Esophagus muscularis mucosa (tissue), 4 donors: Measurements from ENCODE around the gene KLHL4. TPM values are rescaled to one million over a fixed set of nuclear protein-coding genes. Genes with fewer than 3 reads are reported as not detected.
"Not testable (repeated sequence)": the region's sequence is repeated elsewhere in the genome, so short reads cannot be mapped to it uniquely, and the experiment has no call there.

Experiments used
- DNase-seq: peaks from one replicate; pipeline ENCODE4 v3.0.0-alpha.2; 2017; ENCODE audit errors: extremely low spot score
- H3K27ac ChIP-seq, 4 donors: fragments of 200-600 bp; sonication (generic); replicated peaks in 1 of 4; 1 replicate in 3 of 4; 2 replicates in 1 of 4; pipeline ENCODE4 v1.5.1; 2016 to 2019; ENCODE audit warnings: mild to moderate bottlenecking in 1 of 4
- H3K27me3 ChIP-seq, 4 donors: fragments of 200-600 bp; sonication (generic); one replicate each; pipeline versions ENCODE4 v1.5.1 to v1.6.0; 2016 to 2019
- H3K36me3 ChIP-seq, 4 donors: fragments of 200-600 bp; sonication (generic); one replicate each; pipeline ENCODE4 v1.5.1; 2016 to 2019
- H3K4me1 ChIP-seq, 4 donors: fragments of 200-600 bp; sonication (generic); one replicate each; pipeline ENCODE4 v1.5.1; 2016 to 2019
- H3K4me3 ChIP-seq, 4 donors: fragments of 200-600 bp; sonication (generic); 1 replicate in 2 of 4; 2 replicates in 2 of 4; pipeline ENCODE4 v1.5.1; 2016 to 2019; ENCODE audit warnings: mild to moderate bottlenecking in 4 of 4, moderate library complexity in 1 of 4
- H3K9me3 ChIP-seq, 4 donors: fragments of 200-600 bp; sonication (generic); 1 replicate in 3 of 4; 2 replicates in 1 of 4; pipeline ENCODE4 v1.5.1; 2016 to 2019
- EP300 ChIP-seq: sonication (generic); formaldehyde crosslinking; IDR thresholded peaks from one replicate; pipeline ENCODE4 v1.6.1; 2017; ENCODE audit warnings: antibody characterized with exemption
- POLR2A ChIP-seq: fragments of 450-650 bp; IDR thresholded peaks from one replicate; pipeline ENCODE4 v1.6.1; 2017; ENCODE audit warnings: antibody characterized with exemption, moderate library complexity, mild to moderate bottlenecking, low read depth
- POLR2AphosphoS5 ChIP-seq, 2 donors: sonication (generic); formaldehyde crosslinking; IDR thresholded peaks; one replicate each; pipeline ENCODE4 v1.6.1; 2017; ENCODE audit warnings: antibody characterized with exemption in 2 of 2
- WGBS: methylation state at CpG from one replicate; pipeline ENCODE4 v1.1.5; 2018; 5-methylcytosine and 5-hydroxymethylcytosine counted together
- intact Hi-C: fragments of 100-400 bp; cut with DNase I; formaldehyde crosslinking; loops from one replicate; pipeline ENCODE4 v1.15.1; 2023
- total RNA-seq, 4 donors: library from RNA; depleted of rRNA; stranded (reverse); fragments of >200 nt; gene quantifications; one replicate each; pipeline versions ENCODE4 v1.1.0 to v1.2.1, GENCODE V29; 2016
- TF ChIP-seq, protein P1 (sequence below), 3 experiments: fragments of 200-600 bp in 2 of 3; fragments of 450-650 bp in 1 of 3; sonication (generic) in 2 of 3; IDR thresholded peaks; one replicate each; pipeline ENCODE4 v1.5.1; 2017 to 2019; ENCODE audit warnings: antibody characterized with exemption in 3 of 3, mild to moderate bottlenecking in 2 of 3, moderate library complexity in 1 of 3

The KLHL4 gene, protein sequence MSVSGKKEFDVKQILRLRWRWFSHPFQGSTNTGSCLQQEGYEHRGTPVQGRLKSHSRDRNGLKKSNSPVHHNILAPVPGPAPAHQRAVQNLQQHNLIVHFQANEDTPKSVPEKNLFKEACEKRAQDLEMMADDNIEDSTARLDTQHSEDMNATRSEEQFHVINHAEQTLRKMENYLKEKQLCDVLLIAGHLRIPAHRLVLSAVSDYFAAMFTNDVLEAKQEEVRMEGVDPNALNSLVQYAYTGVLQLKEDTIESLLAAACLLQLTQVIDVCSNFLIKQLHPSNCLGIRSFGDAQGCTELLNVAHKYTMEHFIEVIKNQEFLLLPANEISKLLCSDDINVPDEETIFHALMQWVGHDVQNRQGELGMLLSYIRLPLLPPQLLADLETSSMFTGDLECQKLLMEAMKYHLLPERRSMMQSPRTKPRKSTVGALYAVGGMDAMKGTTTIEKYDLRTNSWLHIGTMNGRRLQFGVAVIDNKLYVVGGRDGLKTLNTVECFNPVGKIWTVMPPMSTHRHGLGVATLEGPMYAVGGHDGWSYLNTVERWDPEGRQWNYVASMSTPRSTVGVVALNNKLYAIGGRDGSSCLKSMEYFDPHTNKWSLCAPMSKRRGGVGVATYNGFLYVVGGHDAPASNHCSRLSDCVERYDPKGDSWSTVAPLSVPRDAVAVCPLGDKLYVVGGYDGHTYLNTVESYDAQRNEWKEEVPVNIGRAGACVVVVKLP
- total RNA-seq, result 1 to 10 TPM; 1.0 to 3.0 (median 2.1) TPM

DNA sequence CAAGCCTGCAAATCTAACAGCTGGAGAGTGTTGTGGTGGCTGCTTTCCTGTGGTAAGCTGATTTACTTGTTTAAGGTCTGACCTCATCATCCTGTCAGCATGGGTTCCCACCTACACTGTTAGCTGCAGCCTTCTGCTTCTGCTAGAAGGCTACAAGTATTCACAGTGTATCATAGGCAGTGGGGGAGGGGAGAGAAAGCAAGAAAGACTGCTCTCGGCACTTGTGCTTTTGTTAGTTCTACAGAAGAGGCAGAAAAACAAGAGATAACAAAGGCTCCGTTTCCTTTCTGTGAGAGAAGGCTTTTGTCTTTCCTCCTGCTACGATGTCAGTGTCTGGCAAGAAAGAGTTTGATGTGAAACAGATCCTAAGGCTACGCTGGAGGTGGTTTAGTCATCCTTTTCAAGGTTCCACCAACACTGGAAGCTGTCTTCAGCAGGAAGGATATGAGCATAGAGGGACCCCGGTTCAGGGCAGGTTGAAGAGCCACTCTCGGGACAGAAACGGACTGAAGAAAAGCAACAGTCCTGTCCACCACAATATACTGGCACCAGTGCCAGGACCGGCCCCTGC is at the start of gene KLHL4:
TSS of gene KLHL4 (plus strand) at position 232 of the 571 bp plus-strand sequence. CDS start at position 324, 92 bp downstream.
- no peaks in the 10 kb centered on the region for H3K27me3 ChIP-seq
- H3K9me3 ChIP-seq, result no peaks in the 10 kb centered on the region
- H3K4me1 ChIP-seq, result peaks cover 0 to 5% (median 0%) of the 10 kb centered on the region in 4 donors
- intact Hi-C loops, result no loop called here
- no peak for DNase-seq
- peak within 1 kb of the TSS; percentile 52 to 72 (median 62) for H3K27ac ChIP-seq
- 22% methylated on average over 8 of the region's 8 CpGs for WGBS
- peak within 1 kb of the TSS; percentile 43 to 52 (median 48) for H3K4me3 ChIP-seq
- no peaks in the 10 kb centered on the region for H3K36me3 ChIP-seq
- TF ChIP-seq POLR2AphosphoS5 (IDR thresholded peaks at IDR 0.05), result peak in 1 of 2 donors; percentile 6
- no peak for TF ChIP-seq POLR2A
- TF ChIP-seq, protein P1, sequence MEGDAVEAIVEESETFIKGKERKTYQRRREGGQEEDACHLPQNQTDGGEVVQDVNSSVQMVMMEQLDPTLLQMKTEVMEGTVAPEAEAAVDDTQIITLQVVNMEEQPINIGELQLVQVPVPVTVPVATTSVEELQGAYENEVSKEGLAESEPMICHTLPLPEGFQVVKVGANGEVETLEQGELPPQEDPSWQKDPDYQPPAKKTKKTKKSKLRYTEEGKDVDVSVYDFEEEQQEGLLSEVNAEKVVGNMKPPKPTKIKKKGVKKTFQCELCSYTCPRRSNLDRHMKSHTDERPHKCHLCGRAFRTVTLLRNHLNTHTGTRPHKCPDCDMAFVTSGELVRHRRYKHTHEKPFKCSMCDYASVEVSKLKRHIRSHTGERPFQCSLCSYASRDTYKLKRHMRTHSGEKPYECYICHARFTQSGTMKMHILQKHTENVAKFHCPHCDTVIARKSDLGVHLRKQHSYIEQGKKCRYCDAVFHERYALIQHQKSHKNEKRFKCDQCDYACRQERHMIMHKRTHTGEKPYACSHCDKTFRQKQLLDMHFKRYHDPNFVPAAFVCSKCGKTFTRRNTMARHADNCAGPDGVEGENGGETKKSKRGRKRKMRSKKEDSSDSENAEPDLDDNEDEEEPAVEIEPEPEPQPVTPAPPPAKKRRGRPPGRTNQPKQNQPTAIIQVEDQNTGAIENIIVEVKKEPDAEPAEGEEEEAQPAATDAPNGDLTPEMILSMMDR (IDR thresholded peaks at IDR 0.05), result no peak

DNA sequence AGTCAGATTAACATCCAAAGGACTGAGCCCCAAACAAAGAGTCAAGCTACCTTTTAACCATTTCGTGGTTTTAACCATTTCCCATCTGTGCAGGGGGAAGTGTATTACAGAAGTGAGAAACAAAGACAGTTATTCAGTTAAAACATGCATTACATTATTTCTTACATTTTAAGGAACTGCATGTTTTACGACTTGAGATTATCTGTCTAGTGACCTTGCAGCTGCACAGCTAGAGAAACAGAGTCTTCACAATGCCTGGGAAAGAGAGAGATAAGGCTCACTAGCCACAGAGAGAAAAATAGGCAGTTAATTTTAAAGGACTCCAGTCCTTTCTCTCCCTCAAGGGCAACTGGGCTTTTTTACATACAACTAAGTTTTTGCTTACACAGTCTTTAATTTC is 48.7 kb upstream of the KLHL4 start:
- intact Hi-C loops, result no loop called here
- DNase-seq, result no peak
- no peak for TF ChIP-seq POLR2AphosphoS5 (IDR thresholded peaks at IDR 0.05)
- TF ChIP-seq, protein P1 (IDR thresholded peaks at IDR 0.05), result no peak
- no peak for TF ChIP-seq POLR2A
- TF ChIP-seq EP300, result no peak
- Histone ChIP-seq H3K27ac (no peak overlapping the region), H3K4me3 (no peak overlapping the region), H3K4me1 (no peaks in the 10 kb centered on the region), H3K36me3 (no peaks in the 10 kb centered on the region), H3K9me3 (peaks cover 0 to 9% (median 0%) of the 10 kb centered on the region in 4 donors), H3K27me3 (no peaks in the 10 kb centered on the region)
- WGBS, result 40% methylated on average over 2 of the region's 2 CpGs

DNA sequence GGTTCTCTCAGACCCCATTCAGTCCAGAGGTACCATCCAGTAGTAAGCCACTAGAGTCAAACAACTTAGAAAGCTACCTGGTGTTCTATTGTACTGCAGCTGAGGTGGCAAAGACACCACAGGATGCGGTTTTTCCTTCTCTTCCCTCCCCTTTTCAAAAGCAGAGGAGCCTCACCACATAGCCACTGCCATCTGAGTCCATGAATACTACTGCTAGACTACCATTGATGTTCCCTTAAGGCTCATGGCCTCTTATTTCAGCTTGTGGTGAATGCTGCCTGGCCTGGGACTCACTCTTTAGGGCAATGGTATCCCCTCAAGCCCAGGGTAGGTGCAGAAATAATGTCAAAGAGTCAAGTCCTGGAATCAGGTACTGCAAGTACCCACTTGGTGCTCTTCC is 41.8 kb upstream of the KLHL4 start:
- H3K27me3 ChIP-seq, result peaks cover 0 to 4% (median 0%) of the 10 kb centered on the region in 4 donors
- no peak overlapping the region for H3K4me3 ChIP-seq
- DNase-seq, result no peak
- no peaks in the 10 kb centered on the region for H3K36me3 ChIP-seq
- TF ChIP-seq, protein P1 (IDR thresholded peaks at IDR 0.05), result no peak
- TF ChIP-seq EP300 (no peak), POLR2A (no peak), POLR2AphosphoS5 (IDR thresholded peaks at IDR 0.05) (no peak)
- intact Hi-C loops, result no loop called here
- WGBS, result 60% methylated on average over 1 of the region's 1 CpG
- H3K27ac ChIP-seq, result no peak overlapping the region
- H3K4me1 ChIP-seq, result no peaks in the 10 kb centered on the region
- peaks cover 0 to 5% (median 0%) of the 10 kb centered on the region in 4 donors for H3K9me3 ChIP-seq

DNA sequence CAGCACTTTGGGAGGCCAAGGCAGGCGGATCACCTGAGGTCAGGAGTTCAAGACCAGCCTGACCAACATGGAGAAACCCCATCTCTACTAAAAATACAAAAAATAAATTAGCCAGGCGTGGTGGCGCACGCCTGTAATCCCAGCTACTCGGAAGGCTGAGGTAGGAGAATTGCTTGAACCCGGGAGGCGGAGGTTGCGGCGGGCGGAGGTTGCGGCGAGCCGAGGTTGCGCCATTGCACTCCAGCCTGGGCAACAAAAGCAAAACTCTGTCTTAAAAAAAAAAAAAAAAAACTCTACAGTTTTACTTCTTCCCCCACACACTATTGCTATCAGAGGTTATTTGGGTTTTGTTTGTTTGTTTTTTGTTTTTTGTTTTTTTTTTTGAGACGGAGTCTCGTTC is 38.9 kb upstream of the KLHL4 start:
- H3K27me3 ChIP-seq, H3K27ac ChIP-seq, H3K4me1 ChIP-seq, H3K9me3 ChIP-seq, DNase-seq, H3K4me3 ChIP-seq, intact Hi-C loops, H3K36me3 ChIP-seq: not testable (repeated sequence)
- 94% methylated on average over 16 of the region's 16 CpGs for WGBS

DNA sequence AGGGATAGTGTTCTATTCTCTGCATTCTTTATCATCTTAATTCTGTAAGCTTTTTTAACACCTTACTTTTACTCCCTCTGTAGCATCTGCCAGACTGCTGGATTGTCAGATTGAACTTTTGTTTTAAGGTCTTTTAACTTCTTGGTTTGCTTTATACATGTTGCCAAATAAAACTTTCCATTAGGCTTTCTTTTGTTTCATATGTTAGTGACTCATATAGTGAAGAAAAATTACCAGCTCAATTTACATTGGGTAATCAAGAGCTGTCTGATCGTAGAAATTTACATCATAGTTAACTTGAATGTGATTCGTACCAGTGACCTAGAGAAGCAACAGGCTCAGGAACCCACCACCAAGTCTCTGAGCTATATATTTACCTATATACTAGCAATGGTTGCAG is 28.5 kb upstream of the KLHL4 start:
- no peak overlapping the region for H3K4me3 ChIP-seq
- H3K27ac ChIP-seq, result no peak overlapping the region
- H3K4me1 ChIP-seq, result no peaks in the 10 kb centered on the region
- no peaks in the 10 kb centered on the region for H3K27me3 ChIP-seq
- no peaks in the 10 kb centered on the region for H3K9me3 ChIP-seq
- intact Hi-C loops, result no loop called here
- H3K36me3 ChIP-seq, result no peaks in the 10 kb centered on the region
- TF ChIP-seq, protein P1 (IDR thresholded peaks at IDR 0.05), result no peak
- TF ChIP-seq EP300, result no peak
- no peak for TF ChIP-seq POLR2AphosphoS5 (IDR thresholded peaks at IDR 0.05)
- TF ChIP-seq POLR2A, result no peak
- no peak for DNase-seq
- 65% methylated on average over 2 of the region's 2 CpGs for WGBS
